K562 (cell line): ENCODE data around the gene RTBDN. TPM values are rescaled to one million over a fixed set of nuclear protein-coding genes. Genes with fewer than 3 reads are reported as not detected.

Experiments used
- ELF1 ChIP-seq: fragments of 200-800 bp; sonication (Bioruptor generic); IDR thresholded peaks from 2 replicates; pipeline ENCODE4 v1.6.1; 2016; ENCODE audit warnings: missing genetic modification characterization, missing compliant biosample characterization
- ELF2 ChIP-seq: fragments of 250-450 bp; sonication (Bioruptor Pico); IDR thresholded peaks from 2 replicates; pipeline ENCODE4 v1.5.0; 2021; ENCODE audit warnings: mild to moderate bottlenecking
- GTF3C2 ChIP-seq: IDR thresholded peaks from 3 replicates; pipeline ENCODE4 v1.6.1; 2011; ENCODE audit warnings: borderline replicate concordance, mild to moderate bottlenecking, moderate library complexity; ENCODE audit not compliant: insufficient read length; ENCODE audit errors: extremely low read depth
- ILK ChIP-seq: fragments of 450-650 bp; IDR thresholded peaks from 2 replicates; pipeline ENCODE4 v1.6.1; 2016; ENCODE audit warnings: missing genetic modification characterization, low read depth, mild to moderate bottlenecking, missing compliant biosample characterization, moderate library complexity, borderline replicate concordance
- KAT2B ChIP-seq: IDR thresholded peaks from one replicate; pipeline ENCODE4 v1.6.1; 2012; ENCODE audit warnings: low read depth, mild to moderate bottlenecking, control low read depth, inconsistent platforms, low read length, moderate library complexity
- KHSRP ChIP-seq: fragments of 450-650 bp; IDR thresholded peaks from 2 replicates; pipeline ENCODE4 v1.6.1; 2017
- KLF13 ChIP-seq: fragments of 450-650 bp; IDR thresholded peaks from 2 replicates; pipeline ENCODE4 v1.6.1; 2016; ENCODE audit warnings: missing genetic modification characterization, low read depth, mild to moderate bottlenecking, missing compliant biosample characterization, moderate library complexity, borderline replicate concordance
- MEIS2 ChIP-seq: fragments of 450-650 bp; IDR thresholded peaks from 2 replicates; pipeline ENCODE4 v1.6.1; 2014; ENCODE audit warnings: mild to moderate bottlenecking; ENCODE audit not compliant: partially characterized antibody
- NFXL1 ChIP-seq: fragments of 450-650 bp; formaldehyde crosslinking; IDR thresholded peaks from 2 replicates; pipeline ENCODE4 v1.4.0; 2021; ENCODE audit warnings: mild to moderate bottlenecking
- PHB2 ChIP-seq: fragments of 450-650 bp; IDR thresholded peaks from 2 replicates; pipeline ENCODE4 v1.6.1; 2017; ENCODE audit warnings: low read depth
- PHF20 ChIP-seq: fragments of 450-650 bp; IDR thresholded peaks from 2 replicates; pipeline ENCODE4 v1.6.1; 2018; ENCODE audit not compliant: partially characterized antibody
- PKNOX1 ChIP-seq: fragments of 450-650 bp; IDR thresholded peaks from 2 replicates; pipeline ENCODE4 v1.6.1; 2016
- PTBP1 ChIP-seq: fragments of 200-400 bp; formaldehyde crosslinking; IDR thresholded peaks from 2 replicates; pipeline ENCODE4 v1.6.1; 2017; ENCODE audit warnings: low read depth, low read length
- RUNX1 ChIP-seq: sonication (generic); IDR thresholded peaks from 2 replicates; pipeline ENCODE4 v1.6.1; 2016; ENCODE audit warnings: antibody characterized with exemption, low read depth
- TGIF2 ChIP-seq: sonication (generic); formaldehyde crosslinking; IDR thresholded peaks from 2 replicates; pipeline ENCODE4 v1.8.1; 2022; ENCODE audit warnings: mild to moderate bottlenecking, missing genetic modification reagents, moderate library complexity
- THAP7 ChIP-seq: fragments of 250-450 bp; sonication (Bioruptor Pico); IDR thresholded peaks from 2 replicates; pipeline ENCODE4 v1.5.0; 2021
- TRIM25 ChIP-seq: fragments of 450-650 bp; IDR thresholded peaks from 2 replicates; pipeline ENCODE4 v1.7.0; 2016; ENCODE audit warnings: borderline replicate concordance
- ZNF282 ChIP-seq: sonication (generic); formaldehyde crosslinking; IDR thresholded peaks from 2 replicates; pipeline ENCODE4 v1.8.1; 2023; ENCODE audit warnings: missing genetic modification reagents
- ZNF655 ChIP-seq: fragments of 250-450 bp; sonication (Bioruptor Pico); IDR thresholded peaks from 2 replicates; pipeline ENCODE4 v1.5.0; 2021
- ZNF77 ChIP-seq: fragments of 250-450 bp; sonication (Bioruptor Pico); IDR thresholded peaks from 2 replicates; pipeline ENCODE4 v1.5.0; 2020
- polyA plus RNA-seq, 8 experiments: library from polyadenylated mRNA; depleted of rRNA in 4 of 8; stranded (reverse) in 5 of 8; unstranded in 3 of 8; fragments of >200 nt; fragmentation: Nextera tagmentation in 2 of 8; fragmentation: Illumina TruSeq in 1 of 8; extraction: Ambion mirVana in 2 of 8; extraction: Trizol in 1 of 8; gene quantifications; 2 replicates each; pipeline versions ENCODE4 v1.2.1 to v1.2.3, GENCODE V29; 2011 to 2014; ENCODE audit warnings: inconsistent platforms in 1 of 8, missing spikeins in 1 of 8
- total RNA-seq, 7 experiments: library from RNA; depleted of rRNA in 6 of 7; stranded (reverse); fragments of >200 nt in 6 of 7; fragmentation: Illumina TruSeq in 2 of 7; extraction: Trizol in 2 of 7; gene quantifications; 2 replicates each; pipeline versions ENCODE4 v1.2.1 to v1.2.3, GENCODE V29; 2011 to 2021; ENCODE audit warnings: low replicate concordance in 1 of 7

Gene RTBDN
- total and polyA plus RNA-seq, 9 of the 15 experiments (the other 6 are each of a cell fraction or from before 2014, with no cell fraction given): 0.20 to 2.3 (median 0.72) TPM; not detected in 1

GRCh38 chr19:12791345-12792050, 42.9 kb downstream of the RTBDN start, which contains the start of gene JUNB (continued):
- TF ChIP-seq KLF13 (tag): no peak
- TF ChIP-seq RUNX1: no peak
- peak; percentile 92; the same call in 1 of the 2 replicates for TF ChIP-seq TGIF2 (CRISPR knock-in tag)
- TF ChIP-seq THAP7 (CRISPR knock-in tag): peak; percentile 85
- TF ChIP-seq NFXL1 (CRISPR knock-in tag): no peak
- TF ChIP-seq KHSRP: no peak
- no peak for TF ChIP-seq PTBP1
- no peak for TF ChIP-seq ILK (tag)
- no peak for TF ChIP-seq GTF3C2
- TF ChIP-seq ELF2 (CRISPR knock-in tag): peak; percentile 85
- 0 out of 2 replicates have a peak, but pooled peaks have one; percentile 70 for TF ChIP-seq ZNF77 (CRISPR knock-in tag)
- peak; percentile 89 for TF ChIP-seq PKNOX1
- TF ChIP-seq PHB2: no peak
- TF ChIP-seq KAT2B: no peak
- peak; percentile 84 for TF ChIP-seq MEIS2
- TF ChIP-seq TRIM25: no peak
- peak; percentile 96 for TF ChIP-seq ELF1
- TF ChIP-seq ZNF282 (CRISPR knock-in tag): peak; percentile 70; the same call in 1 of the 2 replicates
- TF ChIP-seq PHF20: peak; percentile 61
- TF ChIP-seq ZNF655 (CRISPR knock-in tag): no peak
